Smooth muscle cell (in vitro differentiated cells): ENCODE measurements around the gene BDKRB2. TPM values are rescaled to one million over a fixed set of nuclear protein-coding genes. Genes with fewer than 3 reads are reported as not detected.

ENCODE experiments used
- DNase-seq: peaks from one replicate; lab custom pipeline; 2025; ENCODE audit not compliant: unreplicated experiment; lab: John Stamatoyannopoulos, UW
- H2AFZ ChIP-seq: fragments of 200-600 bp; sonication (generic); 2 replicates; pipeline ENCODE4 v1.6.0; 2016; ENCODE audit warnings: antibody characterized with exemption, low read depth, mild to moderate bottlenecking
- H3F3A ChIP-seq: fragments of 200-600 bp; sonication (generic); 2 replicates; pipeline ENCODE4 v1.6.0; 2017; ENCODE audit warnings: antibody characterized with exemption, low read depth
- H3K27ac ChIP-seq: fragments of 200-600 bp; sonication (generic); 2 replicates; pipeline ENCODE4 v1.5.1; 2016; ENCODE audit warnings: low read depth, mild to moderate bottlenecking
- H3K27me3 ChIP-seq: fragments of 200-600 bp; sonication (generic); 2 replicates; pipeline ENCODE4 v1.6.1; 2016; ENCODE audit warnings: low read depth, mild to moderate bottlenecking
- H3K36me3 ChIP-seq: fragments of 200-600 bp; sonication (generic); 2 replicates; pipeline ENCODE4 v1.5.1; 2016; ENCODE audit warnings: low read depth
- H3K4me1 ChIP-seq: fragments of 200-600 bp; sonication (generic); 2 replicates; pipeline ENCODE4 v1.5.1; 2016; ENCODE audit warnings: low read depth
- H3K4me2 ChIP-seq: fragments of 200-600 bp; sonication (generic); 2 replicates; pipeline ENCODE4 v1.6.0; 2016; ENCODE audit warnings: mild to moderate bottlenecking
- H3K4me3 ChIP-seq: fragments of 200-600 bp; sonication (generic); 2 replicates; pipeline ENCODE4 v1.5.1; 2016; ENCODE audit warnings: mild to moderate bottlenecking
- H3K79me2 ChIP-seq: fragments of 200-600 bp; sonication (generic); 2 replicates; pipeline ENCODE4 v1.6.0; 2016; ENCODE audit warnings: low read depth, mild to moderate bottlenecking
- H3K9ac ChIP-seq: fragments of 200-600 bp; sonication (generic); 2 replicates; pipeline ENCODE4 v1.6.0; 2016; ENCODE audit warnings: low read depth
- H3K9me3 ChIP-seq: fragments of 200-600 bp; sonication (generic); replicated peaks from 2 replicates; pipeline ENCODE4 v1.5.1; 2016; ENCODE audit warnings: low read depth
- H4K20me1 ChIP-seq: fragments of 200-600 bp; sonication (generic); 2 replicates; pipeline ENCODE4 v1.6.0; 2016; ENCODE audit warnings: low read depth
- WGBS: methylation state at CpG from one replicate; pipeline ENCODE4 v1.1.7; 2016; ENCODE audit warnings: low lambda C conversion rate; 5-methylcytosine and 5-hydroxymethylcytosine counted together
- polyA plus RNA-seq: library from polyadenylated mRNA; unstranded; fragments of >200 nt; fragmentation: Nextera tagmentation; extraction: Ambion mirVana; gene quantifications from 2 replicates; pipeline ENCODE4 v1.2.1, GENCODE V29; 2016
- total RNA-seq: library from RNA; depleted of rRNA; stranded (reverse); fragments of >200 nt; gene quantifications from 2 replicates; pipeline ENCODE4 v1.2.3, GENCODE V29; 2014
- TF ChIP-seq, protein P1 (sequence below): fragments of 200-600 bp; sonication (generic); IDR thresholded peaks from 2 replicates; pipeline ENCODE4 v1.5.1; 2017; ENCODE audit warnings: borderline replicate concordance, mild to moderate bottlenecking, antibody characterized with exemption; ENCODE audit not compliant: insufficient read depth, poor library complexity, severe bottlenecking

Gene BDKRB2
- total and polyA plus RNA-seq, 2 experiments from 2014 or later: 10.4 to 16.9 TPM

DNA sequence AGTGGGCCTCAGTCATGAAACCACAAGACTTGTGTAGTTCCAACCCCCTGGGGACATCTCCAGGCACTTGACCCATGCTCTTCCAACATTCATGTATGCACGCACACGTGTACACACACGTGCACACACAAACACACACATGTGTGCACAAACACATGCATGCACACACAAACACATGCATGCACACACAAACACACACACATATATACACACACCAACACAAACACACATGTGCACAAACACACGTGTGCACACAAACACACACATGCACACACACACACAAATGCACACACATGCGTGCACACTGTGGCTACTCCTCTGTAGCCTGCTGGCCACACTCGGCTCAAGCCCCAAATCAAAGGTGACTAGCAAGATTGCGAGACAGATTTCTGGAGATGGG is 22.8 kb downstream of the BDKRB2 start:
- H3K9ac ChIP-seq: no peak overlapping the region
- WGBS: 98% methylated on average over 7 of the region's 7 CpGs
- H3K36me3 ChIP-seq: peaks cover 3% of the 10 kb centered on the region
- H3K9me3 ChIP-seq: no peaks in the 10 kb centered on the region
- no peaks in the 10 kb centered on the region for H3K27me3 ChIP-seq
- no peak overlapping the region for H3K4me3 ChIP-seq
- H3K4me1 ChIP-seq: no peaks in the 10 kb centered on the region
- TF ChIP-seq, protein P1, sequence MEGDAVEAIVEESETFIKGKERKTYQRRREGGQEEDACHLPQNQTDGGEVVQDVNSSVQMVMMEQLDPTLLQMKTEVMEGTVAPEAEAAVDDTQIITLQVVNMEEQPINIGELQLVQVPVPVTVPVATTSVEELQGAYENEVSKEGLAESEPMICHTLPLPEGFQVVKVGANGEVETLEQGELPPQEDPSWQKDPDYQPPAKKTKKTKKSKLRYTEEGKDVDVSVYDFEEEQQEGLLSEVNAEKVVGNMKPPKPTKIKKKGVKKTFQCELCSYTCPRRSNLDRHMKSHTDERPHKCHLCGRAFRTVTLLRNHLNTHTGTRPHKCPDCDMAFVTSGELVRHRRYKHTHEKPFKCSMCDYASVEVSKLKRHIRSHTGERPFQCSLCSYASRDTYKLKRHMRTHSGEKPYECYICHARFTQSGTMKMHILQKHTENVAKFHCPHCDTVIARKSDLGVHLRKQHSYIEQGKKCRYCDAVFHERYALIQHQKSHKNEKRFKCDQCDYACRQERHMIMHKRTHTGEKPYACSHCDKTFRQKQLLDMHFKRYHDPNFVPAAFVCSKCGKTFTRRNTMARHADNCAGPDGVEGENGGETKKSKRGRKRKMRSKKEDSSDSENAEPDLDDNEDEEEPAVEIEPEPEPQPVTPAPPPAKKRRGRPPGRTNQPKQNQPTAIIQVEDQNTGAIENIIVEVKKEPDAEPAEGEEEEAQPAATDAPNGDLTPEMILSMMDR: no peak
- no peak overlapping the region for H3K4me2 ChIP-seq
- H3F3A ChIP-seq: no peaks in the 10 kb centered on the region
- no peak overlapping the region for H2AFZ ChIP-seq
- no peak overlapping the region for H3K27ac ChIP-seq
- H4K20me1 ChIP-seq: no peaks in the 10 kb centered on the region
- H3K79me2 ChIP-seq: no peaks in the 10 kb centered on the region
- DNase-seq: no peak

DNA sequence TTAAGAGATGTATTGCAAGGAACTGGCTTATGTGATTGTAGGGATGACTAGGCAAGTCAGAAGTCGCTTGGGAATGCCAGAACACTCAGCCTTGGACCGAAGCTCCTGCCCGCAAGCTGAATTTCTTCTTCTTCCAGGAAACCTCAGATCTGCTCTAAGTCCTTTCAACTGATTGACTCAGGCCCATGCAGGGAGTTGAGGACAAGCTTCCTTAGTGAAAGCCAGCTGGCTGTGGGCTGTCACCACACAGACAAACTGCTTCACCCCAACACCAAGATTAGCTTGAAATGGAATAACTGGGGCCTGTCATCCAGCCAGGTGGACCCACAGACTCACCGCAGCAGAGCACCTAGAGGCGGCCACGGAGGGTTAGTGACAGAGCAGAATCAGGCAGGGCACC is 24.7 kb downstream of the BDKRB2 start:
- Histone ChIP-seq H3K27ac (no peak overlapping the region), H3K4me2 (no peak overlapping the region), H3K9ac (no peak overlapping the region), H3K4me3 (no peak overlapping the region), H3F3A (no peaks in the 10 kb centered on the region), H2AFZ (no peak overlapping the region), H4K20me1 (no peaks in the 10 kb centered on the region), H3K4me1 (no peaks in the 10 kb centered on the region), H3K27me3 (no peaks in the 10 kb centered on the region), H3K79me2 (no peaks in the 10 kb centered on the region), H3K36me3 (no peaks in the 10 kb centered on the region), H3K9me3 (no peaks in the 10 kb centered on the region)
- TF ChIP-seq, protein P1: no peak
- no peak for DNase-seq
- 76% methylated on average over 6 of the region's 6 CpGs for WGBS

DNA sequence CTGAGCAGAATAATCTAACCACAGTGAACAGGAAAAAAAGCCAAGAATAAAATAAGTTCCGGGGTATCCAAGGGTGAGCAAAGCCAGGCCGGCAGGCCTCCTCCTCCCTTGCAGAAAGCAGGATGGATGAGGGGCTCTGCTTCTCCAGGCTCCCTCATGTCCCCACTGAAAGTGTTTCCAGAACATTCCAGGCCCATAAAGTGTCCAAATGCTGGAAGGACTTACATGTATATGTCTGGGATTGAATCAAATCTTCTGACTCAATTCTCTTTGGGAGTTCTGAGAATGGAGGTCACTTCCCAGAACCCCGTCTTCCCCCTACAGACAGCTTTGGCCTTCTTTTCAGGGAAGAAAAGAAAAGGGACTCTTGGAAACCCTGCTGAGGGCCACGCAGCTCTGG is 26.4 kb downstream of the BDKRB2 start:
- H3K4me3 ChIP-seq: no peak overlapping the region
- H3K4me2 ChIP-seq: no peak overlapping the region
- H3K27ac ChIP-seq: no peak overlapping the region
- H3F3A ChIP-seq: no peaks in the 10 kb centered on the region
- DNase-seq: no peak
- H3K9me3 ChIP-seq: no peaks in the 10 kb centered on the region
- TF ChIP-seq, protein P1: no peak
- WGBS: 92% methylated on average over 4 of the region's 4 CpGs
- no peak overlapping the region for H2AFZ ChIP-seq
- H3K9ac ChIP-seq: no peak overlapping the region
- H4K20me1 ChIP-seq: no peaks in the 10 kb centered on the region
- no peaks in the 10 kb centered on the region for H3K79me2 ChIP-seq
- no peaks in the 10 kb centered on the region for H3K27me3 ChIP-seq
- H3K4me1 ChIP-seq: no peaks in the 10 kb centered on the region
- H3K36me3 ChIP-seq: no peaks in the 10 kb centered on the region

DNA sequence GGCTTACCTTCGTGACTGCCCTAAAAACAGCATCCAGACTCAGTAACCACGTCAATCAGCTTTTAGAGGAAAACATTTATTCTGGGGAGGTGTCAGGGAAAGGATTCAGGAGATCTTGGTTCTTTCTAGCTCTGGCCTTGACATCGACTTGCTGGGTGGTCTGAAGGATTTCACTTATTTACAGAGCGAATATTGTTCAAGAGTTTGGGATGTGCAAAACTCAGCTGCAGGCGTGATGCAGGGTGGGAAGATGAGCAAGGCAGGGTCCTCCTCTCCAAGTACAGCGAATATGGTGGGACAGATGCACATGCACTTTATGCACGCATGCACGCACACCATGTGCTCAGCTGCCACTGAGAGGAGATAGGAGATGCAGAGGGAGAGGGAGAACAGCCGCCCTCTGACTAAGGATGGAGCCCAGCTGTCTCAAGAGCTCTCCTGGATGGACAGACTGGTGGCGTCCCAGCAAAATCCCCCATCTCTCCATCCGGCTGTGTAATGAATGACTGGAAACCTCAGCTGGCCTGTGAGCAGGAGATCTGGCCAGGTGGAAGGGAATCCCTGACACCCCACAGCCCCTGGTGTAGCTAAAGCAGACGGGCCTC is 27.0 kb downstream of the BDKRB2 start:
- Histone ChIP-seq H3K9me3 (no peaks in the 10 kb centered on the region), H3K27ac (no peak overlapping the region), H2AFZ (no peak overlapping the region), H3K79me2 (no peaks in the 10 kb centered on the region), H3K4me2 (no peak overlapping the region), H4K20me1 (no peaks in the 10 kb centered on the region), H3K36me3 (no peaks in the 10 kb centered on the region), H3K4me3 (no peak overlapping the region), H3F3A (no peaks in the 10 kb centered on the region), H3K4me1 (no peaks in the 10 kb centered on the region), H3K9ac (no peak overlapping the region), H3K27me3 (no peaks in the 10 kb centered on the region)
- TF ChIP-seq, protein P1: no peak
- 94% methylated on average over 12 of the region's 12 CpGs for WGBS
- DNase-seq: no peak
